ENCODE data around the gene MYOCD. TPM values are rescaled to one million over a fixed set of nuclear protein-coding genes. Genes with fewer than 3 reads are reported as not detected.

MYOCD gene
- total RNA-seq, 2 experiments from 2014 or later = not detected

- no peak overlapping the region for H3K27ac Mint-ChIP-seq
- ATAC-seq (no peak), DNase-seq (no peak)
- no peak overlapping the region for H3K4me3 Mint-ChIP-seq
- ChIA-PET POLR2A (no interaction called here), CTCF (no interaction called here)
- no peaks in the 10 kb centered on the region for H3K4me1 Mint-ChIP-seq
- intact Hi-C loops (cut with DNase I, micrococcal nuclease) = no loop called here
- H3K9me3 Mint-ChIP-seq (ENCODE audit: low read depth) = peaks cover 2% of the 10 kb centered on the region
- H3K36me3 Mint-ChIP-seq (ENCODE audit: low read depth) = no peaks in the 10 kb centered on the region
- H3K27me3 Mint-ChIP-seq = no peaks in the 10 kb centered on the region
These were observed 17.2 kb upstream of the MYOCD start for GRCh38 chr17:12648498-12648897.

GRCh38 chr17:12655936-12656335, 9.8 kb upstream of the MYOCD start:
- intact Hi-C loops (cut with DNase I, micrococcal nuclease) = no loop called here
- DNase-seq (no peak), ATAC-seq (no peak)
- ChIA-PET CTCF (interaction anchor here (0.7 kb wide), 1 partner anchor 38 kb away, joined by 3 read pairs; no protein-coding TSS in a partner anchor), POLR2A (interaction anchor here (0.8 kb wide), 1 partner anchor 38 kb away, joined by 3 read pairs; no protein-coding TSS in a partner anchor)
- no peak overlapping the region for H3K27ac Mint-ChIP-seq
- H3K4me3 Mint-ChIP-seq = no peak overlapping the region
- no peaks in the 10 kb centered on the region for H3K36me3 Mint-ChIP-seq (ENCODE audit: low read depth)
- no peaks in the 10 kb centered on the region for H3K27me3 Mint-ChIP-seq
- no peaks in the 10 kb centered on the region for H3K4me1 Mint-ChIP-seq
- no peaks in the 10 kb centered on the region for H3K9me3 Mint-ChIP-seq (ENCODE audit: low read depth)

- CTCF ChIA-PET = interaction anchor here (0.7 kb wide), 1 partner anchor 38 kb away, joined by 3 read pairs; no protein-coding TSS in a partner anchor
- no peak for DNase-seq
- Mint-ChIP-seq H3K4me3 (no peak overlapping the region), H3K4me1 (no peaks in the 10 kb centered on the region), H3K27me3 (no peaks in the 10 kb centered on the region), H3K36me3 (ENCODE audit: low read depth) (no peaks in the 10 kb centered on the region), H3K9me3 (ENCODE audit: low read depth) (no peaks in the 10 kb centered on the region), H3K27ac (no peak overlapping the region)
- POLR2A ChIA-PET = interaction anchor here (0.8 kb wide), 1 partner anchor 38 kb away, joined by 3 read pairs; no protein-coding TSS in a partner anchor
- intact Hi-C loops (cut with DNase I, micrococcal nuclease) = no loop called here
- ATAC-seq = no peak
These were observed 9.3 kb upstream of the MYOCD start for GRCh38 chr17:12656354-12656753.

GRCh38 chr17:12659500-12659899, 6.2 kb upstream of the MYOCD start:
- DNase-seq = no peak
- H3K27me3 Mint-ChIP-seq = peaks cover 12% of the 10 kb centered on the region
- H3K27ac Mint-ChIP-seq = no peak overlapping the region
- no peaks in the 10 kb centered on the region for H3K36me3 Mint-ChIP-seq (ENCODE audit: low read depth)
- no peak for ATAC-seq
- POLR2A ChIA-PET = no interaction called here
- intact Hi-C loops (cut with DNase I, micrococcal nuclease) = no loop called here
- CTCF ChIA-PET = no interaction called here
- H3K9me3 Mint-ChIP-seq (ENCODE audit: low read depth) = no peaks in the 10 kb centered on the region
- no peaks in the 10 kb centered on the region for H3K4me1 Mint-ChIP-seq
- no peak overlapping the region for H3K4me3 Mint-ChIP-seq

GRCh38 chr17:12664252-12664651, 1.4 kb upstream of the MYOCD start:
- CTCF ChIA-PET = no interaction called here
- H3K36me3 Mint-ChIP-seq (ENCODE audit: low read depth) = no peaks in the 10 kb centered on the region

GRCh38 chr17:12664894-12665262, 812 bp upstream of the MYOCD start:
- ATAC-seq (no peak), DNase-seq (no peak)
- no peaks in the 10 kb centered on the region for H3K4me1 Mint-ChIP-seq
- H3K9me3 Mint-ChIP-seq (ENCODE audit: low read depth) = no peaks in the 10 kb centered on the region
- H3K27me3 Mint-ChIP-seq = peaks cover 30% of the 10 kb centered on the region
- H3K27ac Mint-ChIP-seq = no peak overlapping the region
- ChIA-PET POLR2A (interaction anchor here (0.6 kb wide), 1 partner anchor 119 kb away, joined by 3 read pairs; no protein-coding TSS in a partner anchor), CTCF (no interaction called here)
- H3K4me3 Mint-ChIP-seq = no peak overlapping the region
- H3K36me3 Mint-ChIP-seq (ENCODE audit: low read depth) = no peaks in the 10 kb centered on the region
- intact Hi-C loops (cut with DNase I, micrococcal nuclease) = loop anchor here in 1 of 2 experiments (5.0 kb wide), 2 partner anchors 52 to 118 kb away; no protein-coding TSS in a partner anchor

More at GRCh38 chr17:12664252-12664651, 1.4 kb upstream of the MYOCD start:
- no peak for DNase-seq
- POLR2A ChIA-PET = no interaction called here
- Mint-ChIP-seq H3K9me3 (ENCODE audit: low read depth) (no peaks in the 10 kb centered on the region), H3K27me3 (peaks cover 30% of the 10 kb centered on the region), H3K4me3 (no peak overlapping the region), H3K4me1 (no peaks in the 10 kb centered on the region), H3K27ac (no peak overlapping the region)
- no peak for ATAC-seq
- intact Hi-C loops (cut with DNase I, micrococcal nuclease) = no loop called here

- intact Hi-C loops (cut with DNase I, micrococcal nuclease) = loop anchor here in 1 of 2 experiments (2.0 to 5.0 kb wide), 3 partner anchors 51 to 410 kb away; no protein-coding TSS in a partner anchor
- ChIA-PET CTCF (interaction anchor here (0.6 to 2.1 kb wide), 5 partner anchors 8 to 888 kb away, joined by 3 to 6 read pairs (median 3); no protein-coding TSS in a partner anchor), POLR2A (no interaction called here)
- DNase-seq = no peak
- no peaks in the 10 kb centered on the region for H3K4me1 Mint-ChIP-seq
- ATAC-seq = no peak
- H3K27ac Mint-ChIP-seq = no peak overlapping the region
- H3K27me3 Mint-ChIP-seq = peaks cover 31% of the 10 kb centered on the region
- H3K36me3 Mint-ChIP-seq (ENCODE audit: low read depth) = no peaks in the 10 kb centered on the region
- no peaks in the 10 kb centered on the region for H3K9me3 Mint-ChIP-seq (ENCODE audit: low read depth)
- no peak overlapping the region for H3K4me3 Mint-ChIP-seq
These were observed 1.0 kb downstream of the MYOCD start for GRCh38 chr17:12666718-12667117.

GRCh38 chr17:12667299-12667958, 1.7 kb downstream of the MYOCD start:
- ChIA-PET CTCF (interaction anchor here (0.6 to 2.1 kb wide), 6 partner anchors 9 to 454 kb away, joined by 3 to 6 read pairs (median 3); no protein-coding TSS in a partner anchor), POLR2A (no interaction called here)
- intact Hi-C loops (cut with DNase I, micrococcal nuclease) = loop anchor here in 1 of 2 experiments (2.0 to 5.0 kb wide), 3 partner anchors 50 to 411 kb away; no protein-coding TSS in a partner anchor
- Mint-ChIP-seq H3K9me3 (ENCODE audit: low read depth) (no peaks in the 10 kb centered on the region), H3K27me3 (peaks cover 28% of the 10 kb centered on the region), H3K36me3 (ENCODE audit: low read depth) (no peaks in the 10 kb centered on the region), H3K27ac (no peak overlapping the region), H3K4me1 (no peaks in the 10 kb centered on the region), H3K4me3 (no peak overlapping the region)
- no peak for ATAC-seq
- DNase-seq = no peak

- H3K4me3 Mint-ChIP-seq = no peak overlapping the region
- H3K9me3 Mint-ChIP-seq (ENCODE audit: low read depth) = no peaks in the 10 kb centered on the region
- no peaks in the 10 kb centered on the region for H3K4me1 Mint-ChIP-seq
- peaks cover 3% of the 10 kb centered on the region for H3K27me3 Mint-ChIP-seq
- H3K36me3 Mint-ChIP-seq (ENCODE audit: low read depth) = no peaks in the 10 kb centered on the region
- DNase-seq (no peak), ATAC-seq (no peak)
- H3K27ac Mint-ChIP-seq = no peak overlapping the region
- intact Hi-C loops (cut with DNase I, micrococcal nuclease) = no loop called here
- POLR2A ChIA-PET = no interaction called here
- CTCF ChIA-PET = no interaction called here
These were observed 6.2 kb downstream of the MYOCD start for GRCh38 chr17:12671906-12672305.

- Mint-ChIP-seq H3K27me3 (peaks cover 2% of the 10 kb centered on the region), H3K9me3 (ENCODE audit: low read depth) (no peaks in the 10 kb centered on the region), H3K4me3 (no peak overlapping the region), H3K36me3 (ENCODE audit: low read depth) (no peaks in the 10 kb centered on the region), H3K27ac (no peak overlapping the region), H3K4me1 (no peaks in the 10 kb centered on the region)
- POLR2A ChIA-PET = no interaction called here
- no peak for ATAC-seq
- intact Hi-C loops (cut with DNase I, micrococcal nuclease) = no loop called here
- DNase-seq = no peak
- CTCF ChIA-PET = no interaction called here
These were observed 7.3 kb downstream of the MYOCD start for GRCh38 chr17:12672947-12673346.

- no peak for DNase-seq
- H3K4me1 Mint-ChIP-seq = no peaks in the 10 kb centered on the region
- H3K27ac Mint-ChIP-seq = no peak overlapping the region
- peaks cover 2% of the 10 kb centered on the region for H3K27me3 Mint-ChIP-seq
- POLR2A ChIA-PET = no interaction called here
- H3K9me3 Mint-ChIP-seq (ENCODE audit: low read depth) = no peaks in the 10 kb centered on the region
- CTCF ChIA-PET = no interaction called here
- intact Hi-C loops (cut with DNase I, micrococcal nuclease) = no loop called here
- H3K36me3 Mint-ChIP-seq (ENCODE audit: low read depth) = no peaks in the 10 kb centered on the region
- H3K4me3 Mint-ChIP-seq = no peak overlapping the region
- no peak for ATAC-seq
These were observed 8.1 kb downstream of the MYOCD start for GRCh38 chr17:12673788-12674187.

GRCh38 chr17:12680407-12680897, 14.8 kb downstream of the MYOCD start:
- no peaks in the 10 kb centered on the region for H3K4me1 Mint-ChIP-seq
- no peaks in the 10 kb centered on the region for H3K9me3 Mint-ChIP-seq (ENCODE audit: low read depth)
- ChIA-PET POLR2A (no interaction called here), CTCF (no interaction called here)
- no peak for ATAC-seq
- H3K27ac Mint-ChIP-seq = no peak overlapping the region
- no peak for DNase-seq
- H3K27me3 Mint-ChIP-seq = no peaks in the 10 kb centered on the region
- intact Hi-C loops (cut with DNase I, micrococcal nuclease) = no loop called here
- no peak overlapping the region for H3K4me3 Mint-ChIP-seq
- H3K36me3 Mint-ChIP-seq (ENCODE audit: low read depth) = no peaks in the 10 kb centered on the region
